ENCODE results near the gene ZZZ3. TPM values are rescaled to one million over a fixed set of nuclear protein-coding genes. Genes with fewer than 3 reads are reported as not detected.
A peak's percentile ranks its signal among the peaks of the same experiment; 100 is the strongest.

The ZZZ3 gene
- total RNA-seq, 2 experiments from 2014 or later: 51.4 to 66.4 TPM

- peaks cover 21% of the 10 kb centered on the region; the same call in 1 of the 2 replicates for H3K36me3 ChIP-seq (ENCODE audit: insufficient read depth, low read length)
- ChIA-PET CTCF (ENCODE audit: unreplicated experiment) (no interaction called here), POLR2A (interaction anchor here (0.6 to 1.0 kb wide), 4 partner anchors 8 to 432 kb away, joined by 3 read pairs; no protein-coding TSS in a partner anchor)
- intact Hi-C loops (cut with micrococcal nuclease; ENCODE audit: unreplicated experiment): no loop called here
- peaks cover 55% of the 10 kb centered on the region for H3K4me1 ChIP-seq (ENCODE audit: insufficient read depth, low read length, poor library complexity, severe bottlenecking)
- peaks cover 22% of the 10 kb centered on the region for H4K20me1 ChIP-seq (ENCODE audit: insufficient read depth, low read length)
- no peaks in the 10 kb centered on the region for H3K9me2 ChIP-seq (ENCODE audit: insufficient read depth, low read length)
- no peak overlapping the region for H2AFZ ChIP-seq (ENCODE audit: low read length)
- DNase-seq (ENCODE audit: low spot score): no peak
- no peak overlapping the region for H3K4me3 ChIP-seq (ENCODE audit: low read depth, low read length, poor library complexity, severe bottlenecking)
- peak overlapping the region; percentile 37 for H3K27ac ChIP-seq (ENCODE audit: low read depth, low read length, poor library complexity, severe bottlenecking)
- no peaks in the 10 kb centered on the region for H3K9me3 ChIP-seq (ENCODE audit: low read length)
- no peak for TF ChIP-seq EZH2phosphoT487 (IDR thresholded peaks at IDR 0.05; ENCODE audit: borderline replicate concordance, low read depth, low read length)
- TF ChIP-seq CTCF (conservative IDR thresholded peaks at IDR 0.05; ENCODE audit: low read length): no peak
- H3K79me2 ChIP-seq (ENCODE audit: insufficient read depth, low read depth, low read length): peaks cover 100% of the 10 kb centered on the region
- BruUV-seq (replicated peaks): no TSS peak
- H3K4me2 ChIP-seq (ENCODE audit: low read length): peak overlapping the region; percentile 54
Observed at GRCh38 chr1:77671836-77672235, 10.6 kb downstream of the ZZZ3 start.

GRCh38 chr1:77670330-77670729 is 12.1 kb downstream of the ZZZ3 start:
- DNase-seq (ENCODE audit: low spot score): peak; percentile 26
- TF ChIP-seq EZH2phosphoT487 (IDR thresholded peaks at IDR 0.05; ENCODE audit: borderline replicate concordance, low read depth, low read length): no peak
- TF ChIP-seq CTCF (conservative IDR thresholded peaks at IDR 0.05; ENCODE audit: low read length): no peak
- H3K9me3 ChIP-seq (ENCODE audit: low read length): no peaks in the 10 kb centered on the region
- H3K4me3 ChIP-seq (ENCODE audit: low read depth, low read length, poor library complexity, severe bottlenecking): peak overlapping the region; percentile 7
- H2AFZ ChIP-seq (ENCODE audit: low read length): no peak overlapping the region
- ChIA-PET CTCF (ENCODE audit: unreplicated experiment) (no interaction called here), POLR2A (interaction anchor here (0.6 to 1.3 kb wide), 4 partner anchors 12 to 79 kb away, joined by 3 to 8 read pairs (median 4); no protein-coding TSS in a partner anchor)
- H3K36me3 ChIP-seq (ENCODE audit: insufficient read depth, low read length): peaks cover 10% of the 10 kb centered on the region; the same call in 1 of the 2 replicates
- H3K9me2 ChIP-seq (ENCODE audit: insufficient read depth, low read length): no peaks in the 10 kb centered on the region
- no TSS peak for BruUV-seq (replicated peaks)
- intact Hi-C loops (cut with micrococcal nuclease; ENCODE audit: unreplicated experiment): no loop called here
- H3K4me1 ChIP-seq (ENCODE audit: insufficient read depth, low read length, poor library complexity, severe bottlenecking): peaks cover 49% of the 10 kb centered on the region
- peak overlapping the region; percentile 37 for H3K27ac ChIP-seq (ENCODE audit: low read depth, low read length, poor library complexity, severe bottlenecking)
- H4K20me1 ChIP-seq (ENCODE audit: insufficient read depth, low read length): peaks cover 26% of the 10 kb centered on the region
- peak overlapping the region; percentile 54 for H3K4me2 ChIP-seq (ENCODE audit: low read length)
- peaks cover 100% of the 10 kb centered on the region for H3K79me2 ChIP-seq (ENCODE audit: insufficient read depth, low read depth, low read length)

GRCh38 chr1:77668924-77669449 is 13.5 kb downstream of the ZZZ3 start:
- Histone ChIP-seq H3K9me3 (ENCODE audit: low read length) (no peaks in the 10 kb centered on the region), H3K4me2 (ENCODE audit: low read length) (no peak overlapping the region), H3K4me1 (ENCODE audit: insufficient read depth, low read length, poor library complexity, severe bottlenecking) (peaks cover 45% of the 10 kb centered on the region), H3K36me3 (ENCODE audit: insufficient read depth, low read length) (peaks cover 6% of the 10 kb centered on the region; the same call in 1 of the 2 replicates), H4K20me1 (ENCODE audit: insufficient read depth, low read length) (peaks cover 26% of the 10 kb centered on the region), H3K4me3 (ENCODE audit: low read depth, low read length, poor library complexity, severe bottlenecking) (no peak overlapping the region), H3K79me2 (ENCODE audit: insufficient read depth, low read depth, low read length) (peaks cover 100% of the 10 kb centered on the region), H3K9me2 (ENCODE audit: insufficient read depth, low read length) (no peaks in the 10 kb centered on the region), H2AFZ (ENCODE audit: low read length) (no peak overlapping the region), H3K27ac (ENCODE audit: low read depth, low read length, poor library complexity, severe bottlenecking) (no peak overlapping the region)
- no TSS peak for BruUV-seq (replicated peaks)
- intact Hi-C loops (cut with micrococcal nuclease; ENCODE audit: unreplicated experiment): no loop called here
- no peak for TF ChIP-seq EZH2phosphoT487 (IDR thresholded peaks at IDR 0.05; ENCODE audit: borderline replicate concordance, low read depth, low read length)
- TF ChIP-seq CTCF (conservative IDR thresholded peaks at IDR 0.05; ENCODE audit: low read length): no peak
- CTCF ChIA-PET (ENCODE audit: unreplicated experiment): no interaction called here
- no peak for DNase-seq (ENCODE audit: low spot score)
- POLR2A ChIA-PET: interaction anchor here (0.6 to 1.9 kb wide), 11 partner anchors 8 to 474 kb away, joined by 3 to 12 read pairs (median 5); partner anchors contain the start of genes DNAJB4 and MIGA1

All from OCI-LY7 (cell line).